Measurements from ENCODE around the gene MPIG6B.

Gene MPIG6B

GRCh38 chr6:31736021-31736767 is 13.0 kb downstream of the MPIG6B start, which contains the start of gene CLIC1 (continued):
- TF ChIP-seq ARNTL (CRISPR knock-in tag; IDR thresholded peaks at IDR 0.05; ENCODE audit: borderline replicate concordance, low read depth) (no peak), ZC3H10 (CRISPR knock-in tag; IDR thresholded peaks at IDR 0.05) (no peak), CSRNP3 (CRISPR knock-in tag; IDR thresholded peaks at IDR 0.05) (no peak), ESRRG (CRISPR knock-in tag; IDR thresholded peaks at IDR 0.05) (no peak), PATZ1 (CRISPR knock-in tag; IDR thresholded peaks at IDR 0.05; ENCODE audit: borderline replicate concordance) (no peak), TCF4 (CRISPR knock-in tag; IDR thresholded peaks at IDR 0.05; ENCODE audit: borderline replicate concordance) (no peak), CREB5 (CRISPR knock-in tag; IDR thresholded peaks at IDR 0.05; ENCODE audit: low read depth) (no peak), ZFP30 (CRISPR knock-in tag; IDR thresholded peaks at IDR 0.05) (no peak), PPARA (CRISPR knock-in tag; IDR thresholded peaks at IDR 0.05; ENCODE audit: borderline replicate concordance) (no peak)

- ATAC-seq, result no peak
- TF ChIP-seq BACH2 (CRISPR knock-in tag; IDR thresholded peaks at IDR 0.05; ENCODE audit: borderline replicate concordance) (no peak), ZNF565 (CRISPR knock-in tag; conservative IDR thresholded peaks at IDR 0.05; ENCODE audit: low read depth) (no peak), TCF4 (CRISPR knock-in tag; IDR thresholded peaks at IDR 0.05; ENCODE audit: borderline replicate concordance) (no peak), ZFP30 (CRISPR knock-in tag; IDR thresholded peaks at IDR 0.05) (no peak), ZC3H10 (CRISPR knock-in tag; IDR thresholded peaks at IDR 0.05) (no peak), POU6F1 (CRISPR knock-in tag; IDR thresholded peaks at IDR 0.05; ENCODE audit: borderline replicate concordance, low read depth) (no peak), ARNTL (CRISPR knock-in tag; IDR thresholded peaks at IDR 0.05; ENCODE audit: borderline replicate concordance, low read depth) (no peak), ZFP3 (CRISPR knock-in tag; IDR thresholded peaks at IDR 0.05) (no peak), SNAI2 (CRISPR knock-in tag; IDR thresholded peaks at IDR 0.05) (no peak), ISL1 (CRISPR knock-in tag; IDR thresholded peaks at IDR 0.05) (no peak), ESRRG (CRISPR knock-in tag; IDR thresholded peaks at IDR 0.05) (no peak), PPARA (CRISPR knock-in tag; IDR thresholded peaks at IDR 0.05; ENCODE audit: borderline replicate concordance) (no peak), PATZ1 (CRISPR knock-in tag; IDR thresholded peaks at IDR 0.05; ENCODE audit: borderline replicate concordance) (no peak), ZNF70 (CRISPR knock-in tag; IDR thresholded peaks at IDR 0.05) (no peak), TOX (CRISPR knock-in tag; IDR thresholded peaks at IDR 0.05; ENCODE audit: borderline replicate concordance) (no peak), GLIS3 (CRISPR knock-in tag; IDR thresholded peaks at IDR 0.05) (no peak), TSHZ2 (CRISPR knock-in tag; IDR thresholded peaks at IDR 0.05) (no peak)
Measured at GRCh38 chr6:31736768-31737314, 13.7 kb downstream of the MPIG6B start.
